ENCODE results near the gene CDPF1.
"Not testable (repeated sequence)": the region's sequence is repeated elsewhere in the genome, so short reads cannot be mapped to it uniquely, and the experiment has no call there.

CDPF1 gene

GRCh38 chr22:46224898-46225290 is 25.2 kb downstream of the CDPF1 start:
- no peak for DNase-seq (ENCODE audit: low read depth in 2 of 2)

GRCh38 chr22:46224044-46224897 is 25.8 kb downstream of the CDPF1 start:
- no peak for DNase-seq (ENCODE audit: low read depth in 2 of 2)

GRCh38 chr22:46220921-46221320 is 29.2 kb downstream of the CDPF1 start:
- DNase-seq (ENCODE audit: low read depth in 2 of 2), result no peak

GRCh38 chr22:46219636-46220035 is 30.5 kb downstream of the CDPF1 start:
- no peak for DNase-seq (ENCODE audit: low read depth in 2 of 2)

GRCh38 chr22:46214616-46215015 is 35.5 kb downstream of the CDPF1 start:
- DNase-seq (ENCODE audit: low read depth in 2 of 2), result no peak

GRCh38 chr22:46214149-46214548 is 35.9 kb downstream of the CDPF1 start:
- no peak for DNase-seq (ENCODE audit: low read depth in 2 of 2)

GRCh38 chr22:46213052-46213451 is 37.0 kb downstream of the CDPF1 start:
- no peak for DNase-seq (ENCODE audit: low read depth in 2 of 2)

GRCh38 chr22:46212195-46212594 is 37.9 kb downstream of the CDPF1 start:
- DNase-seq (ENCODE audit: low read depth in 2 of 2), result no peak

- no peak for DNase-seq (ENCODE audit: low read depth in 2 of 2)
These were observed 40.8 kb downstream of the CDPF1 start for GRCh38 chr22:46209262-46209661.

- no peak for DNase-seq (ENCODE audit: low read depth in 2 of 2)
These were observed 46.5 kb downstream of the CDPF1 start for GRCh38 chr22:46203601-46203980.

- DNase-seq (ENCODE audit: low read depth in 2 of 2), result no peak
These were observed 47.0 kb downstream of the CDPF1 start for GRCh38 chr22:46202897-46203600.

- DNase-seq (ENCODE audit: low read depth in 2 of 2), result no peak
These were observed 48.9 kb downstream of the CDPF1 start for GRCh38 chr22:46201059-46201757.

- DNase-seq (ENCODE audit: low read depth in 2 of 2), result not testable (repeated sequence)
These were observed 51.3 kb downstream of the CDPF1 start for GRCh38 chr22:46198806-46199205.

- DNase-seq (ENCODE audit: low read depth in 2 of 2), result no peak
These were observed 51.8 kb downstream of the CDPF1 start for GRCh38 chr22:46198274-46198673.

GRCh38 chr22:46196278-46196677 is 53.8 kb downstream of the CDPF1 start:
- no peak for DNase-seq (ENCODE audit: low read depth in 2 of 2)

GRCh38 chr22:46195487-46196165 is 54.5 kb downstream of the CDPF1 start:
- DNase-seq (ENCODE audit: low read depth in 2 of 2), result no peak

Data from fibroblast of skin of left biceps (primary cell).